Measurements from ENCODE around the gene KLF13.

KLF13 gene

DNA sequence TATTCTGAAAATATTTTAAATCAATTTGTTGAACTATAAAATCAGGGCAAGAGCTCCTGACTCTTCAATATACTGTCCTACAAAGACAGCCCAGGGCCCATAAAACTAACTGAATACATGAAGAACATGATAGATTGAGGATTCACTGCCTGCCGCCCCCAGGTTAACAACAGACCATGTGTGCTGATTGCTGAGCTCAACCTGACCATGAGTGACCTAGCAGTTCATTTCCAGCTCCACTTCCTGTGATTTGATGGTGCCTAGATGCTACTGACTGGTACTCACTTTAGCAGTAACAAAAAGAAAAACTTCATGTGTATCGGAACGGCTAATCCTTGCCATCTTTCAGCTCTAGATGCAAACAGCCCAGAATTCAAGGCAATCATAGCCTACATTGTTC, 9.6 kb upstream of the KLF13 start:
- DNase-seq (ENCODE audit: low read depth): no peak

GRCh38 chr15:31317421-31318327, 9.0 kb upstream of the KLF13 start:
- no peak for DNase-seq (ENCODE audit: low read depth)

DNA sequence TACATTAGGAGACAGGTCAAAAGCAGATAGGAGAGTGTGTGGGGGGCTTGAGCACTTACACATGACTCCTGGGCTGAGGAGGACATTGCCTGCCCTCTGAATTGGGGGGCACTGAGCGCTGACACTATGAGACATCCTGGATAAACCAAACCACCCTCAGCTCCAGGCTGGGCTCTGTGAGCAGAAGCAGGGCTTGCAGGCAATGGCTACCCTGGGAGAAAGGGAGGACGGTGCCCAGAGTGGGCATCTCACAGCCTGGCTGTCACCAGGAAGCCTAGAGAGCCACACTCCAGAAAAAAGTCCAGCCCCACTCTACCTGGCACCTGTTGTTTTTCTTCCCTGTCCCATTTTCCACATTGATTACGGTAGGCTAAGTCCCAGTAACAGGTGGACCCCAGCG, 8.2 kb upstream of the KLF13 start:
- no peak for DNase-seq (ENCODE audit: low read depth)

GRCh38 chr15:31320022-31320421, 6.6 kb upstream of the KLF13 start:
- DNase-seq (ENCODE audit: low read depth): no peak

DNA sequence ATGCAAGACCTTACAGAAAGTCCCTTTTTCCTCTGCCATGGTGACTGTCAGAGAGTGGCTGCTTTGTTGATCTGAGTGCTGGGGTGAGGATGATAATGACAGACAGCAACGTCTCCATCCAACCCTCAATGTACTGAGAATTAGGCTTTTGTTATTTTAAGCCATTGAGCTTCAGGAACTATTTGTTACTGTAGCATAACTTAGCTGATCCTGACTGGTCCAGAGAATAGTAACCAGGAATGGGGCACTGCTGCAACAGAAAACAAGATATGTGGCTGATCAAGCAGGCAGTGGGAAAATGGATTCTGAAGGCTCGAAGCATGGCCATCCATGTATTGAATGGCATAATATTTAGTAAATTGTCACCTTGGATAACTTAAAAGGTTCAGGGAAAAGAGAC, 5.2 kb upstream of the KLF13 start:
- no peak for DNase-seq (ENCODE audit: low read depth)

DNA sequence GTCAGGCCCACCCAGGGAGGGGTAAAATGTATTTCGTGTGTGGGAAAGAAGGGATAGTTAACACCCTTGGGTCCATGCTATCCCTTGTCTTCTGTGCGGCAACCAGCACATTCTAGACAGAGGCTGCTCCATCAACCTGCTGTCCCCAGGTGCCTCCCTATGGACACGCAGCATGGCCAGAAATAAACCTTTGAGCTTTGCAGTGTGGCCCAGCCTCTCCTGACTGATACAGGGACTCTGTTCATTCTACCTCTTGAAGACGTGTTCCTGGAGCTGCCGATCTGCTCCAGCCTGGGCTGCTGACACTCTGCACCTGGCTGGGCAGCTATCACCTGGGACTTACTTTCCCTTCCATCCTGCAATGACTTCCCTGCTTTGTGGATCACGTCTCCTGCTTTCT, 4.1 kb upstream of the KLF13 start:
- no peak for DNase-seq (ENCODE audit: low read depth)

DNA sequence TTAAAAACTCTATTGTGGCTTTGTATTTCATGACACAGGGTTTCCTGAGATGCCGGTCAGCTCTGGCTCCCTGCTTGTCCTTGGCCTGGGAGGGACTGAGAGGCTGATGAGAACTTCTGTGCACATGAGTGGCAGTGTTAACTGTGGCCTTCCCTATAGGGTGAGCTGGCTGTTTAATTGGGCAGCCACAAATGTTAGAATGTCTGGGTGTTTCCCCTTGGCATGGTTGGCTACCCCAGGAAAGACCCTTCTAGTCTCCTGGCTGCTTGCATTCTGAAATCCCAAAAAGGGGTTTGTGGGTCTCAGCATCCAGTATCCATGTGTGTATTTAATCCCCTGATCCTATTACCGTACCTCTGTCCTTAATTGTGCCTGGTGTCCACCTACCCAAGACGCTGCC, 3.0 kb upstream of the KLF13 start:
- no peak for DNase-seq (ENCODE audit: low read depth)

DNA sequence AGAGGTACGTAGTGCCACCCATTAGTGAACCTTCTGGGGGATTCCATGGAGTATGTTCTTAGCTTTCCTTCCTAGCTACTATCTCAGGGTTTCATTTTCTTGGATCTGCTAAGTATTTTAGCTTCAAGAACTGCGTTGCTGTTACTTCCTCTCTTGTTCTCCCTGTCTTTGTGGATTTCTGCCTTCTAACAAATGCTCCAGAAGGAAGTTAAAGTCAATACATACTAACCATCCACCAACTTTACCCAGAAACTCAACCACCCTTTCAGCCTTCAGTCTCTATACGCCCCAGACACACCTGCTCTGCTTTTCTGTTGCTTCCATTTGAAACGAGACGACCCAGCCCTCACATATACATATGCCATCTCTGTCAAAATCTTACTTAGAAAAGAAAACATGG, 2.4 kb upstream of the KLF13 start:
- DNase-seq (ENCODE audit: low read depth): no peak

DNA sequence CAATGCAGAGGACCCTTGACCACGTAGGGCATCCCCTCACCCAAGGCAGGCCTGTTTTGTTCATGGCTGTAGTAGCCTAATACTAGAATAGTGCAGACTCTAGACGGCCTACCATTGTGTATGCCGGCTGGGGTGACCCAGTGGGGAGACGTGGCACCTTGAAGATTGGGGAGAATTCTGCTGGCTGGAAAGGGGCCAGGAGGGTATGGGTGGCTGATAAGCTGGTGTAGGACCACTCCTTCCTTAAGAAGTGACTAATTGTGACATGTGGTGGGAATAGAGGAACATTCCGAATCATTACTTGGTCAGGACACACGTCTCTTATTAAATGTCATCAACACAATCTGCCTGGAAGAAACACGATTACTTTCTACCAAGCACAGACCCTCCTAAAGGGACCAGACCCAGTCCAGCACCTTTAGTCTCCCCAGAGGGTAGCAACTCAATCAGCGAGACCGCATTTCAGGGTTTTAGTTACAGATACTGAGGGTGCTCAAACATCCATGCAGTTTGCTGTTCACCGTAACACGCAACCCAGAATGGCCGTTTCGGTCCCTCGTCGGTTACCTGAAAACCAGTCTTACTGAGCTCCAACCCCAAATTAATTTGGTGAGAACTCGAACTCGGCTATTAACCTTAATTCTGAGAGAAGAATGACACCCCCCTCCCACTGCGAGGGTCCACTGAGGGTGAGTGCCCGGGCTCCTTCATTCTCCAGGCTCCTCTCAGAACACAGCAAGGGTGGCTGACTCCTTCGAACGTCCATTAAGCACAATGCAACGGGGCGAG, 1.6 kb upstream of the KLF13 start:
- no peak for DNase-seq (ENCODE audit: low read depth)

GRCh38 chr15:31325595-31326155, 960 bp upstream of the KLF13 start:
- DNase-seq (ENCODE audit: low read depth): peak; percentile 29

GRCh38 chr15:31326875-31327668, 437 bp downstream of the KLF13 start:
- DNase-seq (ENCODE audit: low read depth): no peak

DNA sequence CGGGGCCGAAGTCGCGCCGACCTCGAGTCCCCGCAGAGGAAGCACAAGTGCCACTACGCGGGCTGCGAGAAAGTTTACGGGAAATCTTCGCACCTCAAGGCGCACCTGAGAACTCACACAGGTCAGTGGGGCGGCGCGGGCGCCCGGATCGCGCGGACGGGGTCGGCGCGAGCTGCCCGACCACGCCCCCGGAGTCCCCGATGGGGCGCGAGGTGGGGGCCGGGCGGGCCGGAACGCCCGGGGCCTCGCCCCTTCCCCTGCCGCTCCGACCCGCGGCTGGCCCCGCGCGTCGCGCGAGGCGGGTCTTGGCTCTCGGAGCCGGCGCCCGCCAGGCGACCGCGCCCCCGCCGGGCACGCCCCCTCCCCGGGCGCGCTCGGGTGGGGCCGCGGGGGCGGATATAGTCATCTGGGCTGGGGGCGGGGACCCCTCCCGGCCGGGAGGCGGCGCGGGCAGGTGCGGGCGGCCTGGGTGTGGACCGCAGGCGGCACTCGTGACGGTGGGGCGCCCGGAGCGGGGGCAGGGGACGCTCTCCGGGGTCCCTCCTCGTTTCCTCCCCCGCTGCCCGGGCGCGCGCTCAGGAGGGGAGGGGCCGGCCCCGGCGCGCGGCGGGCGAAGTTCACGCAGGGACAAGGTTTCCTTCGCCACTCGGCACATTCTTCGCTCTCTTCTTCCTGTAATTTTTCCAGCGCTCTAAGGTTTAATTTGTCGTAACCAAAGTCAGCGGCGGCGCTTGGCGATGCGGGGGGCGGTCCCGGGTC, 1.2 kb downstream of the KLF13 start:
- DNase-seq (ENCODE audit: low read depth): peak; percentile 42

DNA sequence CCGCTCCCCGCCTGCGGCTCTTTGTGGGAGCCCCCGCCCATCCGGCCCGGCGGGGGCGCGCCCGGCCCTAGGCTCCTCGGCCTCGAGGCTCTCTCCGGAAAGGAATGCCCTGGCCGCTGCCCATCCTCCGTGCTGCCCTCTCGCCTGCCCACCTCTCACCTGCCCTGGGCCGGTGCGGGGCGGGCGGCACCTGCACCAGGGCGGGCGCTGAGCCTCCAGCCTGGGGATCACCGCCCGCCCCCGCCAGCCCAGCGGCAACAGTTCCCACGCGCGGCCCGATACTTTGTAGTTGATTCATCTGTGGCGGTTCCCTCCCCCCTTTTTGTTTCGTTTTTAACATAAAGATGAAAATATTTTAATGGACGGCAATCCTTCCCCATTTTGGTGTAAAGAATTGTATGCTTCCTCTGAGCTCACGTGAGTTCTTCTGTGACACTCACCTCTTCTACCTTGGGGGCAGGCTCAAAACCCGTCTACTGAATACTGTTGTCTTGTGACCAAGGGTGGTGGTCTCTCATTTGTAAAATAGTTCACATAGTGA, 1.9 kb downstream of the KLF13 start:
- DNase-seq (ENCODE audit: low read depth): peak; percentile 55

DNA sequence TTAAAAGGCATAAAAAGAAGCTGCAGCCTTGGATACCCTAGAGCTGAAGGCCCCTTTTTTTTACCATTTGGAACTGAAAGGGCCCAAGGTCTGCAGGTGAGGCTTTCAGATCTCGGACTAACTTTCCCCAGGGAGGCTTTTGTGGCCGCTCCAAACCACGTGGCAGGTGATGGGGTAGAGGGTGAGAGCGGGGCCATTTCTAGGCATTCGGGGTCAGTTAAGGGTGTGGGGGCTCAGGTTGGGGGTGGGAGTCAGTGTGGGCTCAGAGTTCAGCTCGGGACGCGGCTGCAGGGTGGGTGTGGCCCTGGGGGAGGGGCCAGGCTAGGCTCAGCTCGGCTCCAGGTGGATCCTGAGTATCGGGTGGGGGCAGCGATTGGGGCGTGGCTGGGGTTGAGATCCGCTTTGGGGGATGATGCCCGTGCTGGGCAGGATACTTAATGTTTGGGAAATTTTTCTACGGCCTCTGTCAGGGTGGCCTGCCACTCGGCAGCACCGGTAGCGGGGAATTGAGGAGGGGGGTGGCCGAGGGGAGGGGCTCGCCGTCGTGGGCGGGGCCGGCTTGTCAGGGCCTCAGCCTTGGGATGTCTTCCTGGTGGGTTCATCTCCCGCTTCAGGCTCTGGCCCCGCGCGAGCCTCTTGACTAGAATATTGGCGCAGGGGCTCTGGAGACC, 2.5 kb downstream of the KLF13 start:
- DNase-seq (ENCODE audit: low read depth): no peak

- no peak for DNase-seq (ENCODE audit: low read depth)
Observed at GRCh38 chr15:31329640-31330010, 3.0 kb downstream of the KLF13 start.

DNA sequence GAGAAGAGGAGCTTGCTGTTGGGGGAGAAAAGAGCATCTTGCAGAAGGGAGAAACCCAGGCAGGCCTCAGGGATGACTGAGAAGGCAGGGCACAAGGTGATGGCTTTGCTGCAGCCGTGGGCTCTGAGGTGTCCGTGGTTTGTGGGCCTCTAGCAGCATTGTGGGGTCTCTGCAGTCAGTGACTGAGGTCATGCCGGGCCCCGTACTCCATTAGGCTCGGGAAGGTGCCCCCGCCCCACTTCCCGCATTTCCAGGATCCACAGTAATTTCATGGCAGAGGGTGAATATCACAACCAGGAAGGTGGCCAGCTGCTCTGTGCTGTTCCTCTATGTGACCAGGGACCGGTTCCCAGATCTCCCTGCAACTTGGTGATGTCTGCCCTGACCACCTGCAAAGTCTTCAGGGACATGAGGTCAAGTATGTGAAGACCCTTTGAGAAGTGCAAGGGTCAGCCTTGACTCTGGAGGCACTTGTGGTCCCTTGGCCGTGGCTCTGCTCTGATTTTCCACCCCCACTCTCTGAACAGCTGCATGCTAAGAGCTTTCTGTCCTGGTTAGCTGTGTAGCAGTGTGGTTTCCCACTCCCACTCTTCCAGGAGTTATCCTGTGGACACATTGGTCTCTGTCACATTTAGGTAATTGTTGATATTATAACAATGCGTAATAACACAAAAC, 3.6 kb downstream of the KLF13 start:
- DNase-seq (ENCODE audit: low read depth): no peak

DNA sequence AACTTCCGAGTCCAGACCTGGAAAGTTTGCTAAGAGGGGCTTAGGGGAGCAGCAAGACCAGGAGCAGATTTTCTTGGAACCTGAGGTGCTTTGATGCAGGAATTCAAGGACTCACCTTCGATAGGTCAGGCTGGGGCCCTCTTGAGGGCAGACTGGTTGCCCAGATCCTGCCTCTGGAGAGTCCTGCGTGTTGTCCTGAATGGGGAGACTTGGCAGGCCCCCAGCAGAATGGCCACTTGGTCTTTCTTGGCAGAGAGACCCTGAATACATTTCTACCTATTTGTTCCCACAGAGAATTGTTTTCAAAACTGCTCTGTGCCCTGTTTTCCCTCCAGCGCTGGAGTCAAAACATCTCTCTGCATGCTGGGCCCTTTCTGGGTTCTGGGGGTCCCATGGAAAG, 4.2 kb downstream of the KLF13 start:
- DNase-seq (ENCODE audit: low read depth): no peak

DNA sequence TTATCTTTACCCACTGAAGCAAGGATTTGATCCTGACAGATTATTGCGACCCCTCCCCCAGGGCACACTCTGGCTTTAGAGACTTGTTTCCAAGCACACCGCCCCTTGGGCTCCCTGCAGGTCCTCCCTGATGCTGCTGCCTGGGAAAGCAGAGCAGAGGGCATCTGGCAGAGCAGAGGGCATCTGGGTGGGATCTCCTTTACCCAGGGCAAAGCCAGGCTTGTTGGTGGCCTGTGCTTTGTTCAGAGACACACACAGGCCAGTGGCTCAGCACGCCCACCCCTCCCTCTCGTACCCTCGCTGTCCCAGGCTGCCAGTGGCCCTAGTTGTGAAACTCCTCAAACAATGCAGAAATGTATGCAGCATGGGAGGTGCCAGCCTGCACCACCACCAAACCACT, 4.8 kb downstream of the KLF13 start:
- no peak for DNase-seq (ENCODE audit: low read depth)

DNA sequence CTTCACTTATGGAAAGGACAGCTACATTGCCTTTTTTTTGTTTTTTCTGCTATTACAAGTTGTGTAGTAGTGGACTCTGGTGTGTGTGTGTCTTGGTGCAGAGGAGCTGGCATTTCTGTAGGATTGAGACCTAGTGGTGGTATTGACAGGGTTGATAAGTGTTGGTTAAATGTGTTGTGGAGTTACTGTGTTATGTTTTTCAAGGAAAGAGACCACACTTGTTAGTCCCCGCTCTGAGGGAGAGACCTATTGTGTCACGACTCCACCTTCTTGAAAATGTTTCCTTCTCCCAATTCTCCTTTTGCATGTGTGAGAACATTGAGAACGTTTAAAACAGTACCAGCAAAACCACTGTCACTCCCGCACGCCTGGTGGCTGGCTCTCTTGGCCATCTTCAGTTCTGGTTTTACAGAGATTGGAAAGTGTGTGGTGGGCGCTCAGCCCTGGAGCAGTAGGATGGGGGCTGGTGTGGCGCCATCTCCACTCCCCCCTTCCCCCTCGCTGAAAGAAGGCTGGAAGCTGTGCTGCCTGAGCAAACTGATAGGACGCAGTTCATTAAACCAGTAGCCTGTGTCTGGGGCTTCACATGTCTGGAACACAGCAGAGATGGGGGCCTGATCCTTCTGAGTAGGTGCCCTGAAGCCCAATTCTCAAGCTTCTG, 5.5 kb downstream of the KLF13 start:
- no peak for DNase-seq (ENCODE audit: low read depth)

DNA sequence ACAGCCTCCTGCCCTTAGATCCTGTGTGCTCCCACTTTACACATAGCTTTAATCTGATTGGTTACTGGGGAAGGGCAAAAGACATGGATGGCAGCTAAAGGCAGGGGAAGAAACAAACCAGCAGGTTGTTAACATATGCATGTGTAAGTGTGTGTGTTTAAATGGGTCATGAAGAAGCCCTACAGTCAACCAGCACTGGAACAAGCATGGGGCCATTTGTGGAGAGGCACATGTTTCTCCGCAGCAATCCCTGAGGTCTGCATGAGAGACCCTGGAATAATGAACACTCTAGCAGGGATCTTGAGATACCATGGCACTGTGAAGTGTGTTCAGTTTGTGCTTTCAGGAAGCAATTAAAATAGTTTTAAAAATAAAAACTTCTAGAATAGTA, 6.0 kb downstream of the KLF13 start:
- no peak for DNase-seq (ENCODE audit: low read depth)
